Inflammatory macrophage (primary cell): ENCODE results near the gene NCCRP1.
"Not testable (repeated sequence)": the region's sequence is repeated elsewhere in the genome, so short reads cannot be mapped to it uniquely, and the experiment has no call there.

Source experiments
- DNase-seq, 2 donors: peaks; one replicate each; pipeline ENCODE4 v3.0.0-alpha.2; 2020 to 2022

The NCCRP1 gene

GRCh38 chr19:39211731-39212374 lies 15.1 kb downstream of the NCCRP1 start:
- no peak for DNase-seq

- peak; percentile 19 to 44 for DNase-seq
These were observed 15.6 kb downstream of the NCCRP1 start for GRCh38 chr19:39212375-39212742.

DNA sequence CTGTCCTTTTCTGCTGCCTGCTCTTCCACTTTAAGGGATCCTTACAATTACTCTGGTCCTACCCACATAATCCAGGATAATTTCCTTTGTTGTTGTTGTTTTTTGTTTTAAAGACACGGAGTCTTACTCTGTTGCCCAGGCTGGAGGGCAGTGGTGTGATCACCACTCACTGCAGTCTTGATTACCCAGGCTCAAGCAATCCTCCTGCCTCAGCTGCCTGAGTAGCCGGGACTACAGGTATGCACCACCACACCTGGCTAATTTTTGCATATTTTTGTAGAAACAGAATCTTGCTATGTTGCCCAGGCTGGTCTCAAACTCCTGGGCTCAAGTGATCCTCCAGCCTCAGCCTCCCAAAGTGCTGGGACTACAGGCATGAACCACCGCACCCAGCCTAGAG lies 18.6 kb downstream of the NCCRP1 start:
- not testable (repeated sequence) for DNase-seq

- DNase-seq, result no peak
These were observed 20.3 kb downstream of the NCCRP1 start for GRCh38 chr19:39217094-39217493.

GRCh38 chr19:39218230-39219007 lies 21.7 kb downstream of the NCCRP1 start:
- DNase-seq, result no peak

DNA sequence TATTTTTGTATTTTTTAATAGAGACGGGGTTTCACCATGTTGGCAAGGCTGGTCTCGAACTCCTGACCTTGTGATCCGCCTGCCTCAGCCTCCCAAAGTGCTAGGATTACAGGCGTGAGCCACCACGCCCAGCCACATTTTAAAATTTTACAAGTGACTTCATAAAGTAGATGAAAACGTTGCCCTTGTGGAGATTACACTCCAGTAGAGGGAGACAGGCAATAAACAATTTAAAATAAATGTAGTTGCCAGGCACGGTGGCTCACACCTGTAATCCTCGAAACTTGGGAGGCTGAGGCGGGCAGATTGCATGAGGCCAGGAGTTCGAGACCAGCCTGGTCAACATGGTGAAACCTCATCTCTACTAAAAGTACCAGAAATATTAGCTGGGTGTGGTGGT lies 22.3 kb downstream of the NCCRP1 start:
- not testable (repeated sequence) for DNase-seq

- peak in 1 of 2 donors; percentile 26 for DNase-seq
These were observed 27.0 kb downstream of the NCCRP1 start for GRCh38 chr19:39223703-39224279.

GRCh38 chr19:39224910-39225309 lies 28.1 kb downstream of the NCCRP1 start:
- no peak for DNase-seq

DNA sequence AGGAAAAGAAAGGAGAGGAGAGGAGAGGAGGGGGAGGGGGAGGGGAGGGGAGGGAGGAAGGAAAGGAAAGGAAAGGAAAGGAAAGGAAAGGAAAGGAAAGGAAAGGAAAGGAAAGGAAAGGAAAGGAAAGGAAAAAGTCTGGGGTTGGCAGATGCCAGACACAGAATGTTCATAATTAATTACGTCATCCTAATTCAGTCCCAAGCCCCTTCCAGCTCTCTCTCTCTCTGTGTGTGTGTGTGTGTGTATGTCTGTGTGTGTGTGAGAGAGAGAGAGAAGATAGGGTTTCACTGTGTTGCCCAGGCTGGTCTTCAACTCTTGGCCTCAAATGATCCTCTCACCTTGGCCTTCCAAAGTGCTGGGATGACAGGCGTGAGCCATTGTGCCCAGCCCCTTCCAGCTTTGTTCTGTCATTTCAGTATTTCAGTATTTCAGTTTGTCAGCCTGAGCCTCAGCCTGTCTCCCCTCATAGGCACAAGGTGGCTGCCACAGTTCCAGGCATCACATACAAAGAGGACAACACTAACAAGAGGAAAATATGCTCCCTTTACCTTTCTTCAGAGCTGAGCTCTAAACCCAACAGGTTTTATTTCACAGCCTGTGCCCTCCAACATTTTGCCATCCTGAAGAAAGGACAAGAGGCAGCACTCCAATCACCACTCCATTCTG lies 33.5 kb downstream of the NCCRP1 start:
- DNase-seq, result no peak

- no peak for DNase-seq
These were observed 35.9 kb downstream of the NCCRP1 start for GRCh38 chr19:39232708-39233107.

GRCh38 chr19:39236527-39236926 lies 39.8 kb downstream of the NCCRP1 start:
- no peak for DNase-seq

DNA sequence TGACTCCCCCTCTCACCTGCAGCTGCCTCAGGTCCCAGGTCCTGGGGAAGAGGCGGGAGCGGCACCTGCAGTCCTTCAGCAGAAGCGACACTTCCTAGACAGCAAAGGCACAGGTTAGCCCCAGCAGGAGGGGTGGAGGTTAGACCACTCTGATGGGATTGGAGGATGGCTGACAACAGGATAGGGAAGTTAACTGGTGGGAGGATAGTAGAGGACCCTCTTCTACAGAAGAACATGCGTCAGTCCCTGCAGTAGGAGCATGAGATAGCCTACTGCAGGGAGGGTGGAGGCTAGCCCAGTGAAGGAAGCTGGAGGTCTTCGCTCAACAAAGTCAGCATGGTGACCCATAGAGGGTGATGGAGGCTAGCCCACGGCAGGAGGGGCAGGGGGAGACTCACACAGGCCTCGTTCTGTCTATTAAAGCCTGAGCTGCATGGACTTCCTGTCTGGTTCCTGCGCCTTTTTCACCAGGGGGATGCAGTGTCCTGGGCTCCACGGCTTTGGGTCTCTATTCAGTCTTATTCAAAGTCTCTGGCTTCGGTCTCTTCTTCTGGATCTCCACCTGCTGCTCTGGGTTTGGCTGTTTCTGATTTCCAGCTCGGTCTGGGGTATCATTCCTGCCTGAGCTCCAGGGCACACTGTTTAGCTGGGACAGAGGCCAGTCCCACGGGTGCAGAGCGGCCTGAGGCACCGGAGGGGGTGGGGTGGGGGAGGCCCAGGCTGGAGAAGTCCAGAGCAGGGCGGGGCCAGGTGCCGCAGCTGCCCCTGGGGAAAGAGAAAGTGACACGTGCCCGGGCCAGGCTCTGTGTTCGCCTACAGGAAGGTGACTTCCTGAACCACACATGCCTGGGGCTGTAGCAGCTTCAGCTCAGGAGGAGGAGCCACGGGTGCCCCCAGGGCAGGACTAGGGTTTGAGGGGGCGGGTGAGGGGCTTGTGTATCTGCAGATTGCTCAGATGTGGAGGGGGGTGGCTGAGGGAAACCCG lies 40.7 kb downstream of the NCCRP1 start:
- no peak for DNase-seq

- no peak for DNase-seq
These were observed 41.4 kb downstream of the NCCRP1 start for GRCh38 chr19:39238209-39238608.

DNA sequence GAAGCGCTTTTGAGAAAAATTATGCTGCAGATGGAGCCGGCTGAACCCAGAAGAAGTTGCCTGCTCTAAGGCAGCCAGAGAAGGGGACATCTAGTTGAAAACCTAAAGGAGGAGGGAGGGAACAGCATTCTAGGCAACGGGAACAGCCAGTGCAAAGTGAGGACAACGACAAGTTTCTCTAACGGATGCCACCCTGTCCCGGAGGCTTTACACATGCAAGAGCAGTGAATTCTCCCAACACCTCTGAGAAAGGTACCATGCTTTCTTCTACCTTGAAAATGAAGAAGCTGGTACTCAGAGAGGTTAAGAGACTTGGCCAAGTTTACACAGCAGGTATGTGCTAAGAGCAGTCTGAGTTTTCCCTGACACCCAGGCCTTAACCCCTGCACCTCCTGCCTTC lies 42.2 kb downstream of the NCCRP1 start:
- DNase-seq, result no peak

- no peak for DNase-seq
These were observed 43.7 kb downstream of the NCCRP1 start for GRCh38 chr19:39240421-39240820.

DNA sequence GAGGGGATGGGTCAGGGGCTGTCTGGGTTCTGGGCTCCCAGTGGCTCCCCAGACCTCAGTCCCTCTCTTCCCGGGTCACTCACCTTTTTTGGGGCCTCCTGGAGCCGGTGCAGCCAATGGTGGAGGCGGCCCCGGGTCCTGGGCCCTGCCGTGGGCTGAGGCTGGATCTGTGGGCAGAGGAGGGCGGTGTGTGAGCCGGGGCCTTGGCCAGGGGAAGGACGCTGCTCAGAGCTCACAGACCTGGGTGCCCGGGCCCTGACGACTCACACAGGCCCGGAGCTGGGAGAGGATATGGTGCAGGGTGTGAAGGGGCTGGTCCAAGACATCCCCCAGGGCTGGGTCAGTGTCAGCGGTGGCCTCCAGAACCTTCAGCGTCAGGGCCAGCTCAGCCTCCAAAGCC lies 47.0 kb downstream of the NCCRP1 start:
- not testable (repeated sequence) for DNase-seq

- DNase-seq, result not testable (repeated sequence)
These were observed 47.8 kb downstream of the NCCRP1 start, which contains the start of gene IFNL3 for GRCh38 chr19:39244410-39245100. TSS of gene IFNL3 (minus strand) at chr19:39245006. CDS start at chr19:39244967, 39 bp downstream.

- DNase-seq, result not testable (repeated sequence)
These were observed 48.4 kb downstream of the NCCRP1 start for GRCh38 chr19:39245166-39245565.

DNA sequence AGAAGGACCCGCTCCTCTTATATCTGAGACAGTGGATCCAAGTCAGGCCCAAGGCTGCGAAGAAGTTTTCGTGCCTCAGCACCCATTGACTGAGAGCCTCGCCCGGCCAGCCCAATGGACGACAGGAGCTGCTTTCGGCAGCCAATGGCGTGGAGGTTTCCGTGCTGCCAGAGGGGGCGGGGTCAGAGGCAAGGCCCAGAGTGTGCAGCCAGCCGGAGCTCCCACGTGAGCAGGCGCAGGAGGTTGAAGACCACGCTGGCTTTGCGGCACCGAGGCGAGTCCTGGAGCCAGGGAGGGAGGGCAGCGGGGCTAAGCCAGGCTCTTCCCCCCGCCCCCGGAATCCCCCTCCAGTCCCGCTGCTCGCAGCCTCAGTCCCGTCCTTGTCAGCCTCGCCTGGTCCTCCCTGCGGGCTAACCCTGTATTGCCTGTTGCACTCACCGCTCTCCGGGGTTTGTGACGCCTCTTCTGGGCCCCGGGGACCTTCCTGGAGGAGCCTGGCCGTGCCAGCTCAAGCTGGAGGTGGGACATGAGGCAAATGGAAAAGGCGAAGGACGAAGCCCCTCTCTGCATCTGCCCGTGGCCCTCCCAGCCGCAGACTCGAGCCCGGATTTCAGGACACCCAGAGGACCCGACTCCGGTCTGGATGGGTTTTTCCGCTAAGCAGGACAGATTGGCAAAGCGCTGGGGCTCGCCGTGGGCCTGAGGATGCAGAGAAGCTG lies 50.3 kb downstream of the NCCRP1 start:
- DNase-seq, result no peak
